A549 (cell line): ENCODE measurements around the gene SMG6. TPM values are rescaled to one million over a fixed set of nuclear protein-coding genes. Genes with fewer than 3 reads are reported as not detected.

Experiments
- ATAC-seq, 2 experiments: fragments of 200-7000 bp in 1 of 2; fragments of >200 bp in 1 of 2; cut with Nextera tagmentation in 1 of 2; cut with Tn5 transposase in 1 of 2; 3 replicates each; pipeline versions ENCODE4 v1.8.0 to v1.9.1; 2018 to 2020; ENCODE audit warnings: mild to moderate bottlenecking in 1 of 2, moderate library complexity in 1 of 2
- CTCF ChIA-PET: fragments of 300-600 bp; sonication (Branson Sonifier 250); formaldehyde crosslinking; extraction: SDS; loops from one replicate; lab custom pipeline; 2021; ENCODE audit warnings: antibody characterized with exemption, inconsistent platforms; lab: Yijun Ruan, JAX
- POLR2A ChIA-PET: fragments of 350-600 bp; formaldehyde crosslinking; extraction: SDS; loops from one replicate; lab custom pipeline; 2021; ENCODE audit warnings: antibody characterized with exemption, inconsistent platforms; lab: Yijun Ruan, JAX
- DNase-seq, 2 experiments: peaks; one replicate each; pipeline versions ENCODE4 v3.0.0 to v3.0.0-alpha.2; 2011 to 2016; ENCODE audit warnings: low read depth in 1 of 2, low spot score in 1 of 2
- FAIRE-seq: peaks from 2 replicates; lab custom pipeline; 2011; peaks lifted over from hg19 to GRCh38; lab: Jason Lieb, UNC
- H3K27ac ChIP-seq, 2 experiments: fragments of >200 bp; sonication (Bioruptor Twin); formaldehyde crosslinking; 3 replicates each; pipeline ENCODE4 v1.5.1; 2016 to 2017
- H3K4me1 ChIP-seq: fragments of >200 bp; sonication (Bioruptor Twin); formaldehyde crosslinking; 3 replicates; pipeline ENCODE4 v1.6.1; 2016
- H3K4me2 ChIP-seq: fragments of >200 bp; sonication (Bioruptor Twin); formaldehyde crosslinking; 3 replicates; pipeline ENCODE4 v1.6.1; 2016
- H3K4me3 ChIP-seq: fragments of >200 bp; sonication (Bioruptor Twin); formaldehyde crosslinking; 3 replicates; pipeline ENCODE4 v1.5.1; 2016
- H3K9me3 ChIP-seq: fragments of >200 bp; sonication (Bioruptor Twin); formaldehyde crosslinking; 3 replicates; pipeline ENCODE4 v1.6.1; 2016
- CBX2 ChIP-seq: fragments of 200-600 bp; sonication (generic); IDR thresholded peaks from 2 replicates; pipeline ENCODE4 v1.6.1; 2016; ENCODE audit warnings: low read depth, mild to moderate bottlenecking, borderline replicate concordance
- CTCF ChIP-seq: fragments of >200 bp; sonication (Bioruptor Twin); formaldehyde crosslinking; IDR thresholded peaks from 3 replicates; pipeline ENCODE4 v1.5.1; 2016
- EP300 ChIP-seq, 2 experiments: fragments of >200 bp; sonication (Bioruptor Twin); formaldehyde crosslinking; IDR thresholded peaks; 2 replicates in 1 of 2; 3 replicates in 1 of 2; pipeline ENCODE4 v1.6.1; 2016 to 2017
- FOSB ChIP-seq: fragments of 250-450 bp; sonication (Bioruptor Pico); IDR thresholded peaks from 2 replicates; pipeline ENCODE4 v1.5.0; 2020; ENCODE audit warnings: mild to moderate bottlenecking, moderate library complexity
- HDAC2 ChIP-seq: fragments of 200-600 bp; sonication (generic); IDR thresholded peaks from 2 replicates; pipeline ENCODE4 v1.6.1; 2016
- HES2 ChIP-seq: fragments of >200 bp; sonication (Bioruptor Twin); formaldehyde crosslinking; IDR thresholded peaks from 2 replicates; pipeline ENCODE4 v1.6.1; 2016
- HOXA7 ChIP-seq: fragments of 250-450 bp; sonication (Bioruptor Pico); IDR thresholded peaks from 2 replicates; pipeline ENCODE4 v1.5.0; 2020; ENCODE audit warnings: mild to moderate bottlenecking, moderate library complexity
- HOXB5 ChIP-seq: fragments of 250-450 bp; sonication (Bioruptor Pico); IDR thresholded peaks from 2 replicates; pipeline ENCODE4 v1.5.0; 2020; ENCODE audit warnings: mild to moderate bottlenecking, moderate library complexity
- KDM5A ChIP-seq: fragments of 200-600 bp; sonication (generic); IDR thresholded peaks from 2 replicates; pipeline ENCODE4 v1.6.1; 2016; ENCODE audit warnings: antibody characterized with exemption, mild to moderate bottlenecking
- NPAS2 ChIP-seq: fragments of 250-450 bp; sonication (Bioruptor Pico); IDR thresholded peaks from 2 replicates; pipeline ENCODE4 v1.8.0; 2022; ENCODE audit warnings: mild to moderate bottlenecking, moderate library complexity, borderline replicate concordance
- PBX3 ChIP-seq: IDR thresholded peaks from 2 replicates; pipeline ENCODE4 v1.6.1; 2012
- REST ChIP-seq: fragments of 200-600 bp; sonication (generic); IDR thresholded peaks from 2 replicates; pipeline ENCODE4 v1.6.1; 2016; ENCODE audit warnings: antibody characterized with exemption, mild to moderate bottlenecking, moderate library complexity
- SMC3 ChIP-seq: fragments of >200 bp; sonication (Bioruptor Twin); formaldehyde crosslinking; IDR thresholded peaks from 3 replicates; pipeline ENCODE4 v1.6.1; 2018; ENCODE audit warnings: inconsistent platforms
- TFCP2L1 ChIP-seq: fragments of 250-450 bp; sonication (Bioruptor Pico); IDR thresholded peaks from 2 replicates; pipeline ENCODE4 v1.5.0; 2021; ENCODE audit warnings: mild to moderate bottlenecking
- WGBS: methylation state at CpG from one replicate; pipeline ENCODE4 v1.1.6; 2017; ENCODE audit errors: missing lambda C conversion rate; 5-methylcytosine and 5-hydroxymethylcytosine counted together
- polyA plus RNA-seq, 4 experiments: library from polyadenylated mRNA; depleted of rRNA in 3 of 4; stranded (reverse); fragments of >200 nt; fragmentation: RNase III in 1 of 4; extraction: RNeasy Plus Mini Kit Qiagen cat#74134 plus additional on column Dnase treatment in 1 of 4; gene quantifications; 2 replicates in 3 of 4; 3 replicates in 1 of 4; pipeline ENCODE4 v1.2.3, GENCODE V29; 2011 to 2017
- TF ChIP-seq, protein P1 (sequence below): fragments of 250-450 bp; sonication (Bioruptor Pico); IDR thresholded peaks from 2 replicates; pipeline ENCODE4 v1.5.0; 2021; ENCODE audit warnings: mild to moderate bottlenecking, moderate library complexity, borderline replicate concordance
- TF ChIP-seq, protein P2 (sequence below): IDR thresholded peaks from 2 replicates; pipeline ENCODE4 v1.6.1; 2012; ENCODE audit warnings: low read depth, borderline replicate concordance

Gene SMG6
- polyA plus RNA-seq, 2 of the 4 experiments (the other 2 are of a cell fraction), result 4.7 to 17.0 TPM

GRCh38 chr17:2125013-2125535 lies 178.5 kb downstream of the SMG6 start:
- no peak overlapping the region for H3K4me3 ChIP-seq
- WGBS, result 89% methylated on average over 6 of the region's 6 CpGs
- no peak for ATAC-seq
- TF ChIP-seq KDM5A (no peak), HES2 (no peak), CBX2 (no peak), REST (no peak), EP300 (IDR thresholded peaks at IDR 0.05) (no peak)
- TF ChIP-seq, all 56 proteins: peak for 0
- Histone ChIP-seq H3K4me1 (peaks cover 4% of the 10 kb centered on the region; the same call in 2 of the 3 replicates), H3K27ac (no peak overlapping the region), H3K4me2 (no peak overlapping the region), H3K9me3 (no peaks in the 10 kb centered on the region)
- DNase-seq, result no peak
- ChIA-PET CTCF (interaction anchor here (0.7 to 2.9 kb wide), 2 partner anchors 17 to 120 kb away, joined by 3 to 13 read pairs; no protein-coding TSS in a partner anchor), POLR2A (no interaction called here)
- no peak for FAIRE-seq

GRCh38 chr17:2124391-2124790 lies 179.2 kb downstream of the SMG6 start:
- TF ChIP-seq TFCP2L1 (CRISPR knock-in tag), result no peak
- TF ChIP-seq SMC3, result no peak
- TF ChIP-seq PBX3, result no peak
- TF ChIP-seq, protein P1, sequence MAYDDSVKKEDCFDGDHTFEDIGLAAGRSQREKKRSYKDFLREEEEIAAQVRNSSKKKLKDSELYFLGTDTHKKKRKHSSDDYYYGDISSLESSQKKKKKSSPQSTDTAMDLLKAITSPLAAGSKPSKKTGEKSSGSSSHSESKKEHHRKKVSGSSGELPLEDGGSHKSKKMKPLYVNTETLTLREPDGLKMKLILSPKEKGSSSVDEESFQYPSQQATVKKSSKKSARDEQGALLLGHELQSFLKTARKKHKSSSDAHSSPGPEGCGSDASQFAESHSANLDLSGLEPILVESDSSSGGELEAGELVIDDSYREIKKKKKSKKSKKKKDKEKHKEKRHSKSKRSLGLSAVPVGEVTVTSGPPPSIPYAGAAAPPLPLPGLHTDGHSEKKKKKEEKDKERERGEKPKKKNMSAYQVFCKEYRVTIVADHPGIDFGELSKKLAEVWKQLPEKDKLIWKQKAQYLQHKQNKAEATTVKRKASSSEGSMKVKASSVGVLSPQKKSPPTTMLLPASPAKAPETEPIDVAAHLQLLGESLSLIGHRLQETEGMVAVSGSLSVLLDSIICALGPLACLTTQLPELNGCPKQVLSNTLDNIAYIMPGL, result no peak
- no peak for TF ChIP-seq HOXA7 (CRISPR knock-in tag)
- no peak for TF ChIP-seq NPAS2
- TF ChIP-seq, protein P2, sequence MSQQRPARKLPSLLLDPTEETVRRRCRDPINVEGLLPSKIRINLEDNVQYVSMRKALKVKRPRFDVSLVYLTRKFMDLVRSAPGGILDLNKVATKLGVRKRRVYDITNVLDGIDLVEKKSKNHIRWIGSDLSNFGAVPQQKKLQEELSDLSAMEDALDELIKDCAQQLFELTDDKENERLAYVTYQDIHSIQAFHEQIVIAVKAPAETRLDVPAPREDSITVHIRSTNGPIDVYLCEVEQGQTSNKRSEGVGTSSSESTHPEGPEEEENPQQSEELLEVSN, result no peak
- TF ChIP-seq HOXB5, result no peak
- no peak for TF ChIP-seq HDAC2
- no peak for TF ChIP-seq FOSB (CRISPR knock-in tag)
- TF ChIP-seq CTCF, result no peak
- Histone ChIP-seq H3K4me3 (no peak overlapping the region), H3K4me2 (no peak overlapping the region), H3K9me3 (no peaks in the 10 kb centered on the region), H3K27ac (no peak overlapping the region), H3K4me1 (peaks cover 4% of the 10 kb centered on the region; the same call in 2 of the 3 replicates)
- ATAC-seq, result no peak
- ChIA-PET CTCF (interaction anchor here (0.7 to 2.9 kb wide), 2 partner anchors 16 to 121 kb away, joined by 3 to 13 read pairs; no protein-coding TSS in a partner anchor), POLR2A (no interaction called here)
- DNase-seq, result no peak
- WGBS, result 82% methylated on average over 6 of the region's 6 CpGs
- no peak for FAIRE-seq
